GM12801 (cell line): ENCODE data around the gene RAB29.

Experiments used
- TF ChIP-seq, protein P1 (sequence below): IDR thresholded peaks from one replicate; pipeline ENCODE4 v1.5.1; 2011; ENCODE audit warnings: control low read depth; ENCODE audit not compliant: insufficient read length; ENCODE audit errors: extremely low read depth

The RAB29 gene

GRCh38 chr1:205792961-205793673 is 17.8 kb upstream of the RAB29 start:
- TF ChIP-seq, protein P1, sequence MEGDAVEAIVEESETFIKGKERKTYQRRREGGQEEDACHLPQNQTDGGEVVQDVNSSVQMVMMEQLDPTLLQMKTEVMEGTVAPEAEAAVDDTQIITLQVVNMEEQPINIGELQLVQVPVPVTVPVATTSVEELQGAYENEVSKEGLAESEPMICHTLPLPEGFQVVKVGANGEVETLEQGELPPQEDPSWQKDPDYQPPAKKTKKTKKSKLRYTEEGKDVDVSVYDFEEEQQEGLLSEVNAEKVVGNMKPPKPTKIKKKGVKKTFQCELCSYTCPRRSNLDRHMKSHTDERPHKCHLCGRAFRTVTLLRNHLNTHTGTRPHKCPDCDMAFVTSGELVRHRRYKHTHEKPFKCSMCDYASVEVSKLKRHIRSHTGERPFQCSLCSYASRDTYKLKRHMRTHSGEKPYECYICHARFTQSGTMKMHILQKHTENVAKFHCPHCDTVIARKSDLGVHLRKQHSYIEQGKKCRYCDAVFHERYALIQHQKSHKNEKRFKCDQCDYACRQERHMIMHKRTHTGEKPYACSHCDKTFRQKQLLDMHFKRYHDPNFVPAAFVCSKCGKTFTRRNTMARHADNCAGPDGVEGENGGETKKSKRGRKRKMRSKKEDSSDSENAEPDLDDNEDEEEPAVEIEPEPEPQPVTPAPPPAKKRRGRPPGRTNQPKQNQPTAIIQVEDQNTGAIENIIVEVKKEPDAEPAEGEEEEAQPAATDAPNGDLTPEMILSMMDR = no peak

DNA sequence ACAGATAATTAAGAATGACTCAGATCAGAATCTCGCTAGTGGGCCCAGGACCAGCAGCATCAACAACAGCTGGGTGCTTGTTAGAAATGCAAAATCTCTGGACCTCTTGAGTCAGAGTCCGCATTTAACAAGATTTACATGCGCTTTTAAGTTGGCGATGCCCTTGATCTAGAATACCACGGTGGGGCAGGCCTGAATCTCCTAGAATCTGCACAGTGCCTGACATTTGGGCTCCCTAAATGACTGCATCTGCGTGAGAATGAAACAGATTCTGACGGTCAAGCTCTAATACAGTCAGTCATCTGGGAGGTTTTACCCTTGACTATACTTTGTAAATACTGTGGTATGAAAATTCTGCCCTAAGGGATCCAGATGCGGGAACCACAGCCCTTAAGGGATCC is 17.2 kb upstream of the RAB29 start:
- TF ChIP-seq, protein P1 = no peak

- TF ChIP-seq, protein P1 = no peak
Measured at GRCh38 chr1:205791568-205792180, 16.4 kb upstream of the RAB29 start.

DNA sequence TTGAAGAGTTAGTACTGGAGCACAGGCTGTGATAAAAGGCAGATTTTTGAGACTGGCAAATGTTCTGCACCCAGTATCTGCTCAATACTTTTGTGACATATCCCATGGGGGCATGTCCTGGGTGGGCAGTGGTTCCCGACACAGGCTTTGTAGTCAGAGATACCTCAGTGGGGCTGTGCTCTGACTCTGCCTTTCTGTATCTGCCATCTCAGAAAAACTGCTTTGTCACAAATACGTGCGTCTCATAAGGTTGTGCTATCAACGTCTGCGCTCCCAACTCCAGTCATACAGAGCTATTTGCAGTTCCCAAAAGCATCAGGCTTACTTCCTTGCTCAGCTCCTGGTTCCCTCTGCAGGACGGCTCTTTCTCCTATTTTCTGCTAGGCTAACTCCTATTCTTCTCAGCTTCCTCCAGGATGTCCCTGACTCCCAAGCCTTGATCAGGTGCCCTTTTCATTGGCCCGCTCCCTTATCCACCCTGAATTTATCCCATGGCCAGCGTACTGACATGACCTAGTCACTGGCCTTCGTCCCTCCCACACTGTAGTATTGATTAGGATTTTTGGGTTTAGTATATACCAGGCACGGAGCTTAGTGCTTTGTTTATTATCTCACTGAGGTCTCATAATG is 12.1 kb upstream of the RAB29 start:
- TF ChIP-seq, protein P1 = no peak

GRCh38 chr1:205786601-205787000 is 11.3 kb upstream of the RAB29 start:
- TF ChIP-seq, protein P1 = no peak

- TF ChIP-seq, protein P1 = no peak
Measured at GRCh38 chr1:205785446-205785845, 10.2 kb upstream of the RAB29 start.

DNA sequence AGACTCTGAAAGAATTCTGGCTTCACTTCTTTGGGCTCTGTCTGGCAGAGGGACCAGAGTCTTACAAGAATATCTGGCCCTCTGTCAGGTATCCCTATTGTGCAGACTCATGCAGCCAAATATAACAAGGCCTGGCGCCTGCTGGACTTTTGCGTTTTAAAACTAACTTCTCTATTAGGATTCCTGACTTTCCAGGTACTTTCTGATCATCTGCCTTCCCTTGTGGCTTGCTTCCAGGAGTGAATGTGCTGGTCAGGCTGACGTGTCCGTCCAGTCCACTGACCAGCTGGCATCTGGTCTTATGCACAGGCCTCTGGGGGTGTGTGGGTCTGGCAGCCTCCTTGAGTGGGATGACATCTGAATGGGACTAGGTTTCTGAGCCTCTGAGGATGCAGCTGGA is 8.6 kb upstream of the RAB29 start:
- TF ChIP-seq, protein P1 = no peak
